ENCODE measurements around the gene PWP2.
"Not testable (repeated sequence)": the region's sequence is repeated elsewhere in the genome, so short reads cannot be mapped to it uniquely, and the experiment has no call there.

PWP2 gene

GRCh38 chr21:44134732-44135131 is 27.5 kb downstream of the PWP2 start:
- H3K9me3 Mint-ChIP-seq, H3K36me3 Mint-ChIP-seq, H3K27me3 Mint-ChIP-seq, H3K4me3 Mint-ChIP-seq, DNase-seq, H3K27ac Mint-ChIP-seq, CTCF ChIA-PET, H3K4me1 Mint-ChIP-seq: not testable (repeated sequence)

GRCh38 chr21:44138039-44138438 is 30.8 kb downstream of the PWP2 start:
- H3K27me3 Mint-ChIP-seq, H3K4me3 Mint-ChIP-seq, H3K27ac Mint-ChIP-seq, CTCF ChIA-PET, H3K36me3 Mint-ChIP-seq, H3K9me3 Mint-ChIP-seq, H3K4me1 Mint-ChIP-seq: not testable (repeated sequence)
- peak; percentile 49 for DNase-seq

- H3K36me3 Mint-ChIP-seq, H3K4me1 Mint-ChIP-seq, DNase-seq, CTCF ChIA-PET, H3K4me3 Mint-ChIP-seq, H3K9me3 Mint-ChIP-seq, H3K27me3 Mint-ChIP-seq: not testable (repeated sequence)
- H3K27ac Mint-ChIP-seq: peak overlapping the region; percentile 60
Measured at GRCh38 chr21:44139787-44140551, 32.8 kb downstream of the PWP2 start.

GRCh38 chr21:44140552-44140932 is 33.3 kb downstream of the PWP2 start:
- H3K27ac Mint-ChIP-seq, CTCF ChIA-PET, H3K27me3 Mint-ChIP-seq, H3K4me1 Mint-ChIP-seq, H3K36me3 Mint-ChIP-seq, DNase-seq, H3K4me3 Mint-ChIP-seq, H3K9me3 Mint-ChIP-seq: not testable (repeated sequence)

- H3K36me3 Mint-ChIP-seq, H3K9me3 Mint-ChIP-seq, H3K4me1 Mint-ChIP-seq, CTCF ChIA-PET, DNase-seq, H3K27ac Mint-ChIP-seq, H3K4me3 Mint-ChIP-seq, H3K27me3 Mint-ChIP-seq: not testable (repeated sequence)
Measured at GRCh38 chr21:44142470-44142869, 35.3 kb downstream of the PWP2 start.

- H3K27ac Mint-ChIP-seq, H3K9me3 Mint-ChIP-seq, H3K4me1 Mint-ChIP-seq, H3K36me3 Mint-ChIP-seq, H3K4me3 Mint-ChIP-seq, CTCF ChIA-PET, H3K27me3 Mint-ChIP-seq: not testable (repeated sequence)
- DNase-seq: peak; percentile 41
Measured at GRCh38 chr21:44143380-44143779, 36.2 kb downstream of the PWP2 start.

- H3K27ac Mint-ChIP-seq: not testable (repeated sequence)
Measured at GRCh38 chr21:44143996-44144395, 36.8 kb downstream of the PWP2 start.

GRCh38 chr21:44144784-44145602 is 37.8 kb downstream of the PWP2 start:
- H3K4me1 Mint-ChIP-seq, H3K27ac Mint-ChIP-seq, H3K4me3 Mint-ChIP-seq, H3K9me3 Mint-ChIP-seq, H3K36me3 Mint-ChIP-seq, DNase-seq, H3K27me3 Mint-ChIP-seq, CTCF ChIA-PET: not testable (repeated sequence)

More at GRCh38 chr21:44143996-44144395, 36.8 kb downstream of the PWP2 start:
- H3K27me3 Mint-ChIP-seq, H3K4me1 Mint-ChIP-seq, H3K36me3 Mint-ChIP-seq, H3K9me3 Mint-ChIP-seq, H3K4me3 Mint-ChIP-seq, CTCF ChIA-PET: not testable (repeated sequence)
- peak; percentile 22 for DNase-seq

- H3K9me3 Mint-ChIP-seq, H3K27me3 Mint-ChIP-seq, H3K36me3 Mint-ChIP-seq, H3K27ac Mint-ChIP-seq, CTCF ChIA-PET, H3K4me3 Mint-ChIP-seq, H3K4me1 Mint-ChIP-seq, DNase-seq: not testable (repeated sequence)
Measured at GRCh38 chr21:44145616-44146015, 38.4 kb downstream of the PWP2 start.

GRCh38 chr21:44147108-44147507 is 39.9 kb downstream of the PWP2 start:
- DNase-seq, H3K27me3 Mint-ChIP-seq, H3K4me1 Mint-ChIP-seq, H3K27ac Mint-ChIP-seq, H3K4me3 Mint-ChIP-seq, H3K36me3 Mint-ChIP-seq, H3K9me3 Mint-ChIP-seq, CTCF ChIA-PET: not testable (repeated sequence)

- H3K27me3 Mint-ChIP-seq, H3K4me3 Mint-ChIP-seq, H3K27ac Mint-ChIP-seq, H3K36me3 Mint-ChIP-seq, H3K9me3 Mint-ChIP-seq, DNase-seq, H3K4me1 Mint-ChIP-seq, CTCF ChIA-PET: not testable (repeated sequence)
Measured at GRCh38 chr21:44150255-44150654, 43.1 kb downstream of the PWP2 start.

GRCh38 chr21:44153214-44153888 is 46.2 kb downstream of the PWP2 start:
- H3K4me3 Mint-ChIP-seq, DNase-seq: not testable (repeated sequence)

GRCh38 chr21:44153889-44154228 is 46.7 kb downstream of the PWP2 start:
- CTCF ChIA-PET, H3K27me3 Mint-ChIP-seq, H3K4me1 Mint-ChIP-seq, H3K9me3 Mint-ChIP-seq, H3K4me3 Mint-ChIP-seq, H3K36me3 Mint-ChIP-seq: not testable (repeated sequence)
- DNase-seq: peak; percentile 46
- peak overlapping the region; percentile 52 for H3K27ac Mint-ChIP-seq

More at GRCh38 chr21:44153214-44153888, 46.2 kb downstream of the PWP2 start:
- H3K9me3 Mint-ChIP-seq, H3K27ac Mint-ChIP-seq, CTCF ChIA-PET, H3K27me3 Mint-ChIP-seq, H3K36me3 Mint-ChIP-seq, H3K4me1 Mint-ChIP-seq: not testable (repeated sequence)

- CTCF ChIA-PET, H3K4me3 Mint-ChIP-seq, H3K27me3 Mint-ChIP-seq: not testable (repeated sequence)
Measured at GRCh38 chr21:44154816-44155230, 47.6 kb downstream of the PWP2 start.

More at GRCh38 chr21:44154816-44155230, 47.6 kb downstream of the PWP2 start:
- not testable (repeated sequence) for H3K9me3 Mint-ChIP-seq, H3K27ac Mint-ChIP-seq, DNase-seq, H3K4me1 Mint-ChIP-seq, H3K36me3 Mint-ChIP-seq
